GM12878 (cell line): ENCODE data around the gene C17orf113. TPM values are rescaled to one million over a fixed set of nuclear protein-coding genes. Genes with fewer than 3 reads are reported as not detected.

Source experiments
- BCL11A ChIP-seq: IDR thresholded peaks from 2 replicates; pipeline ENCODE4 v1.6.1; 2011; ENCODE audit warnings: low read depth, low read length
- CHD4 ChIP-seq: fragments of 200-600 bp; sonication (generic); IDR thresholded peaks from 2 replicates; pipeline ENCODE4 v1.6.1; 2016; ENCODE audit warnings: mild to moderate bottlenecking
- EED ChIP-seq: sonication (generic); IDR thresholded peaks from 2 replicates; pipeline ENCODE4 v1.6.1; 2016; ENCODE audit warnings: antibody characterized with exemption, low read depth
- EP300 ChIP-seq, 2 experiments: fragments of 150-350 bp in 1 of 2; IDR thresholded peaks; 2 replicates each; pipeline ENCODE4 v1.6.1; 2011 to 2012; ENCODE audit warnings: low read depth in 2 of 2, low read length in 2 of 2, borderline replicate concordance in 1 of 2, improper control_type of control experiment in 1 of 2, inconsistent platforms in 1 of 2; ENCODE audit not compliant: control insufficient read depth in 1 of 2
- JUNB ChIP-seq: IDR thresholded peaks from 2 replicates; pipeline ENCODE4 v1.6.1; 2016; ENCODE audit warnings: antibody characterized with exemption, mild to moderate bottlenecking
- MXI1 ChIP-seq: fragments of 150-350 bp; IDR thresholded peaks from 2 replicates; pipeline ENCODE4 v1.6.1; 2011; ENCODE audit warnings: low read depth, mild to moderate bottlenecking, inconsistent platforms, low read length, improper control_type of control experiment
- NR2F1 ChIP-seq: fragments of 450-650 bp; conservative IDR thresholded peaks from 2 replicates; pipeline ENCODE4 v1.6.1; 2017; ENCODE audit warnings: mild to moderate bottlenecking
- PAX8 ChIP-seq: fragments of 450-650 bp; IDR thresholded peaks from 2 replicates; pipeline ENCODE4 v1.6.1; 2017; ENCODE audit warnings: mild to moderate bottlenecking, moderate library complexity
- SIN3A ChIP-seq: IDR thresholded peaks from 2 replicates; pipeline ENCODE4 v1.6.1; 2012; ENCODE audit warnings: low read depth, low read length, improper control_type of control experiment
- SKIL ChIP-seq: fragments of 450-650 bp; IDR thresholded peaks from 2 replicates; pipeline ENCODE4 v1.6.1; 2017; ENCODE audit warnings: mild to moderate bottlenecking, low read depth, inconsistent platforms; ENCODE audit not compliant: poor library complexity, severe bottlenecking
- SREBF1 ChIP-seq: IDR thresholded peaks from 2 replicates; pipeline ENCODE4 v1.6.1; 2012; ENCODE audit warnings: mild to moderate bottlenecking, low read length
- SUZ12 ChIP-seq: fragments of 200-600 bp; sonication (generic); IDR thresholded peaks from one replicate; pipeline ENCODE4 v1.6.1; 2018; ENCODE audit warnings: antibody characterized with exemption, mild to moderate bottlenecking; ENCODE audit not compliant: unreplicated experiment
- TARDBP ChIP-seq: IDR thresholded peaks from 2 replicates; pipeline ENCODE4 v1.6.1; 2016; ENCODE audit warnings: borderline replicate concordance
- USF1 ChIP-seq: IDR thresholded peaks from 2 replicates; pipeline ENCODE4 v1.6.1; 2011; ENCODE audit warnings: borderline replicate concordance, low read depth, mild to moderate bottlenecking, moderate library complexity, mixed read lengths, low read length; ENCODE audit not compliant: insufficient read depth; ENCODE audit errors: extremely low read length
- ZBTB4 ChIP-seq: fragments of 450-650 bp; formaldehyde crosslinking; IDR thresholded peaks from 2 replicates; pipeline ENCODE4 v1.4.0; 2022; ENCODE audit warnings: mild to moderate bottlenecking, moderate library complexity
- ZBTB40 ChIP-seq: fragments of 450-650 bp; IDR thresholded peaks from 2 replicates; pipeline ENCODE4 v1.6.1; 2016; ENCODE audit warnings: mild to moderate bottlenecking, moderate library complexity, borderline replicate concordance
- ZNF274 ChIP-seq: IDR thresholded peaks from one replicate; pipeline ENCODE4 v1.8.0; 2011; ENCODE audit not compliant: insufficient read length, insufficient read depth
- ZZZ3 ChIP-seq: IDR thresholded peaks from 2 replicates; pipeline ENCODE4 v1.6.1; 2011; ENCODE audit warnings: low read depth; ENCODE audit not compliant: control insufficient read depth, insufficient read length
- polyA plus RNA-seq, 11 experiments: library from polyadenylated mRNA; depleted of rRNA in 4 of 11; unstranded in 6 of 11; stranded (reverse) in 5 of 11; fragments of >200 nt; fragmentation: Nextera tagmentation in 4 of 11; fragmentation: Illumina TruSeq in 1 of 11; extraction: Ambion mirVana in 4 of 11; extraction: Trizol in 1 of 11; gene quantifications; 1 replicate in 1 of 11; 2 replicates in 10 of 11; pipeline versions ENCODE4 v1.2.1 to v1.2.3, GENCODE V29; 2011 to 2016; ENCODE audit warnings: inconsistent platforms in 2 of 11, missing spikeins in 2 of 11, low read depth in 1 of 11
- total RNA-seq, 4 experiments: library from RNA; depleted of rRNA in 3 of 4; stranded (reverse); fragments of >200 nt in 3 of 4; fragmentation: Illumina TruSeq in 1 of 4; extraction: Trizol in 1 of 4; gene quantifications; 2 replicates each; pipeline versions ENCODE4 v1.2.1 to v1.2.3, GENCODE V29; 2013 to 2021

The C17orf113 gene
- total and polyA plus RNA-seq, 10 of the 15 experiments (the other 5 are each of a cell fraction or from before 2014, with no cell fraction given): 0.03 to 0.17 (median 0.08) TPM; not detected in 3

GRCh38 chr17:42016941-42017865, 33.2 kb downstream of the C17orf113 start, which contains the start of gene DNAJC7 (continued):
- no peak for TF ChIP-seq USF1
- TF ChIP-seq SIN3A: peak; percentile 65
- TF ChIP-seq NR2F1: 0 out of 2 replicates have a peak, but pooled peaks have one; percentile 7
- TF ChIP-seq PAX8: no peak
- TF ChIP-seq CHD4: no peak
- TF ChIP-seq EED: peak; percentile 35; the same call in 1 of the 2 replicates
- TF ChIP-seq TARDBP: peak; percentile 59; the same call in 1 of the 2 replicates
- TF ChIP-seq SUZ12: no peak
- TF ChIP-seq JUNB: no peak
- TF ChIP-seq MXI1: peak; percentile 79
- no peak for TF ChIP-seq BCL11A
- no peak for TF ChIP-seq SKIL
- peak; percentile 90 for TF ChIP-seq ZBTB40
- no peak for TF ChIP-seq SREBF1
- no peak for TF ChIP-seq EP300 (IDR thresholded peaks at IDR 0.05; ENCODE audit: borderline replicate concordance in 1 of 2, control insufficient read depth in 1 of 2, low read depth in 2 of 2, low read length in 2 of 2)
- no peak for TF ChIP-seq ZNF274
- TF ChIP-seq ZBTB4 (CRISPR knock-in tag): no peak
- no peak for TF ChIP-seq ZZZ3
